H9 (cell line): Measurements from ENCODE around the gene PAK6. TPM values are rescaled to one million over a fixed set of nuclear protein-coding genes. Genes with fewer than 3 reads are reported as not detected.

ENCODE experiments used
- DNase-seq: peaks from one replicate; pipeline ENCODE4 v3.0.0-alpha.2; 2017
- H2AFZ ChIP-seq: one replicate; pipeline ENCODE4 v1.6.1; 2013; ENCODE audit warnings: mild to moderate bottlenecking, low read length, control low read depth, moderate library complexity
- H2AK5ac ChIP-seq: 2 replicates; pipeline ENCODE4 v1.6.1; 2013; ENCODE audit warnings: low read length, control low read depth, mixed read lengths; ENCODE audit not compliant: insufficient read length
- H2BK120ac ChIP-seq: one replicate; pipeline ENCODE4 v1.6.1; 2013; ENCODE audit warnings: low read depth, mild to moderate bottlenecking, low read length, control low read depth, inconsistent platforms; ENCODE audit not compliant: poor library complexity, severe bottlenecking
- H2BK12ac ChIP-seq: 2 replicates; pipeline ENCODE4 v1.6.1; 2013; ENCODE audit warnings: low read length, control low read depth, mixed read lengths, low read depth; ENCODE audit not compliant: insufficient read length
- H2BK15ac ChIP-seq: 2 replicates; pipeline ENCODE4 v1.6.1; 2013; ENCODE audit warnings: low read depth, low read length, control low read depth
- H2BK20ac ChIP-seq: one replicate; pipeline ENCODE4 v1.6.1; 2013; ENCODE audit warnings: low read depth, mild to moderate bottlenecking, low read length, control low read depth, inconsistent platforms; ENCODE audit not compliant: poor library complexity, severe bottlenecking
- H2BK5ac ChIP-seq: 2 replicates; pipeline ENCODE4 v1.6.1; 2013; ENCODE audit warnings: low read length, control low read depth, mixed read lengths; ENCODE audit not compliant: insufficient read length
- H3K14ac ChIP-seq: 2 replicates; pipeline ENCODE4 v1.6.1; 2013; ENCODE audit warnings: low read length, control low read depth; ENCODE audit not compliant: insufficient read depth
- H3K18ac ChIP-seq: 2 replicates; pipeline ENCODE4 v1.6.1; 2013; ENCODE audit warnings: low read depth, mild to moderate bottlenecking, mixed read lengths, low read length, control low read depth; ENCODE audit not compliant: insufficient read length
- H3K23ac ChIP-seq: 2 replicates; pipeline ENCODE4 v1.6.1; 2013; ENCODE audit warnings: low read length, control low read depth, mixed read lengths, low read depth; ENCODE audit not compliant: insufficient read length
- H3K23me2 ChIP-seq: 2 replicates; pipeline ENCODE4 v1.6.1; 2013; ENCODE audit warnings: low read depth, mild to moderate bottlenecking, mixed read lengths, low read length, control low read depth; ENCODE audit not compliant: insufficient read length, poor library complexity, severe bottlenecking
- H3K27ac ChIP-seq: 2 replicates; pipeline ENCODE4 v1.5.1; 2013; ENCODE audit warnings: low read length, control low read depth, mixed read lengths, low read depth; ENCODE audit not compliant: insufficient read length
- H3K27me3 ChIP-seq: 2 replicates; pipeline ENCODE4 v1.6.1; 2013; ENCODE audit warnings: low read length, control low read depth, inconsistent platforms; ENCODE audit not compliant: insufficient read depth
- H3K4ac ChIP-seq: 2 replicates; pipeline ENCODE4 v1.6.1; 2013; ENCODE audit warnings: low read depth, mild to moderate bottlenecking, control low read depth, inconsistent platforms, low read length, moderate library complexity
- H3K4me1 ChIP-seq: 2 replicates; pipeline ENCODE4 v1.6.1; 2013; ENCODE audit warnings: low read length, control low read depth, inconsistent platforms; ENCODE audit not compliant: insufficient read depth
- H3K4me2 ChIP-seq: 2 replicates; pipeline ENCODE4 v1.6.1; 2013; ENCODE audit warnings: low read length, control low read depth, mixed read lengths; ENCODE audit not compliant: insufficient read length, insufficient read depth
- H3K56ac ChIP-seq: 2 replicates; pipeline ENCODE4 v1.6.1; 2013; ENCODE audit warnings: low read depth, mild to moderate bottlenecking, mixed read lengths, low read length, control low read depth; ENCODE audit not compliant: insufficient read length
- H3K79me1 ChIP-seq: 2 replicates; pipeline ENCODE4 v1.6.1; 2013; ENCODE audit warnings: low read depth, mild to moderate bottlenecking, moderate library complexity, low read length, control low read depth, inconsistent platforms; ENCODE audit not compliant: insufficient read depth, poor library complexity, severe bottlenecking
- H3K79me2 ChIP-seq: 2 replicates; pipeline ENCODE4 v1.6.1; 2013; ENCODE audit warnings: low read length, control low read depth, inconsistent platforms; ENCODE audit not compliant: insufficient read depth
- H3K9ac ChIP-seq: 2 replicates; pipeline ENCODE4 v1.6.1; 2013; ENCODE audit warnings: low read length, control low read depth, mixed read lengths; ENCODE audit not compliant: insufficient read length; ENCODE audit errors: extremely low read depth
- H3K9me3 ChIP-seq: one replicate; pipeline ENCODE4 v1.6.1; 2013; ENCODE audit warnings: low read depth, low read length, inconsistent platforms; ENCODE audit not compliant: control insufficient read depth
- H3T11ph ChIP-seq: one replicate; pipeline ENCODE4 v1.6.1; 2013; ENCODE audit warnings: mild to moderate bottlenecking, low read length, control low read depth, inconsistent platforms
- H4K20me1 ChIP-seq: one replicate; pipeline ENCODE4 v1.6.1; 2013; ENCODE audit not compliant: control insufficient read depth, insufficient read length, insufficient read depth
- H4K5ac ChIP-seq: 2 replicates; pipeline ENCODE4 v1.6.1; 2013; ENCODE audit warnings: low read depth, mild to moderate bottlenecking, mixed read lengths, low read length, control low read depth; ENCODE audit not compliant: insufficient read length
- H4K8ac ChIP-seq: replicated peaks from 2 replicates; pipeline ENCODE4 v1.6.1; 2013; ENCODE audit warnings: low read length, control low read depth, mixed read lengths, low read depth; ENCODE audit not compliant: insufficient read length
- H4K91ac ChIP-seq: 2 replicates; pipeline ENCODE4 v1.6.1; 2013; ENCODE audit warnings: low read depth, mild to moderate bottlenecking, moderate library complexity, mixed read lengths, low read length, control low read depth; ENCODE audit not compliant: insufficient read length
- H3K27ac Mint-ChIP-seq, 3 experiments: 2 replicates in 2 of 3; 3 replicates in 1 of 3; pipeline ENCODE4 v1.8.0; 2020 to 2021; ENCODE audit warnings: mixed read lengths in 3 of 3, mild to moderate bottlenecking in 1 of 3, moderate library complexity in 1 of 3
- H3K27me3 Mint-ChIP-seq: 2 replicates; pipeline ENCODE4 v1.8.0; 2021; ENCODE audit warnings: low read depth, mild to moderate bottlenecking, moderate library complexity, mixed read lengths
- H3K36me3 Mint-ChIP-seq, 3 experiments: 2 replicates in 2 of 3; 3 replicates in 1 of 3; pipeline ENCODE4 v1.8.0; 2020 to 2021; ENCODE audit warnings: low read depth in 3 of 3, mixed read lengths in 3 of 3; ENCODE audit not compliant: insufficient read depth in 1 of 3
- H3K4me1 Mint-ChIP-seq, 2 experiments: 2 replicates each; pipeline ENCODE4 v1.8.0; 2020; ENCODE audit warnings: mixed read lengths in 2 of 2
- H3K4me3 Mint-ChIP-seq, 2 experiments: 2 replicates in 1 of 2; 3 replicates in 1 of 2; pipeline ENCODE4 v1.8.0; 2020 to 2021; ENCODE audit warnings: mild to moderate bottlenecking in 2 of 2, mixed read lengths in 2 of 2, moderate library complexity in 1 of 2
- H3K9me3 Mint-ChIP-seq, 2 experiments: 2 replicates in 1 of 2; 3 replicates in 1 of 2; pipeline ENCODE4 v1.8.0; 2020; ENCODE audit warnings: mild to moderate bottlenecking in 2 of 2, mixed read lengths in 2 of 2, moderate library complexity in 1 of 2
- WGBS: extraction: QIAGEN DNeasy Blood & Tissue Kit; methylation state at CpG from one replicate; pipeline ENCODE4 v1.1.7; 2013; ENCODE audit warnings: missing lambda C conversion rate, low lambda C conversion rate, mixed read lengths; ENCODE audit not compliant: insufficient read length; ENCODE audit errors: extremely low coverage; 5-methylcytosine and 5-hydroxymethylcytosine counted together
- total RNA-seq: library from RNA; stranded (reverse); gene quantifications from 2 replicates; pipeline ENCODE4 v1.2.1, GENCODE V29; 2021
- TF ChIP-seq, protein P1 (sequence below): fragments of 200-600 bp; sonication (generic); conservative IDR thresholded peaks from 3 replicates; pipeline ENCODE4 v1.8.0; 2021; ENCODE audit warnings: antibody characterized with exemption, mild to moderate bottlenecking

Gene PAK6
- total RNA-seq, 1 experiment from 2014 or later: 7.4 TPM

DNA sequence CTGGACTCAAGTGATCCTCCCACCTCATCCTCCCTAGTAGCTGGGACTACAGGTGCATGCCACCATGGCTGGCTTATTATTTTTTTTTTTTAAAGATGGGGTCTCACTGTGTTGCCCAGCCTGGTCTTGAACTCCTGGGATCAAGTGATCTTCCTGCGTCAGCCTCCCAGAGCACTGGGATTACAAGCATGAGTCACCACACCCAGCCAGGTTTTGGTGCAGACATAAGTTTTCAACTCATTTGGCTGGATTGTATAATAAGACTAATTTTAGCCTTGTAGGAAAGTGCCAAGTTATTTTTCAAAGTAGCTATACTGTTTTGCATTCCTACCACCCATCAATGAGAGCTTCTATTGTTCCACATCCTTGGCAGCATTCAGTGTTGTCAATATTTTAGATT is 45.9 kb upstream of the PAK6 start:
- H3K27me3 ChIP-seq: no peaks in the 10 kb centered on the region
- H2BK5ac ChIP-seq: no peak overlapping the region
- no peak overlapping the region for H3K56ac ChIP-seq
- H3K18ac ChIP-seq: no peak overlapping the region
- H4K91ac ChIP-seq: no peak overlapping the region
- no peak overlapping the region for H4K8ac ChIP-seq
- TF ChIP-seq, protein P1, sequence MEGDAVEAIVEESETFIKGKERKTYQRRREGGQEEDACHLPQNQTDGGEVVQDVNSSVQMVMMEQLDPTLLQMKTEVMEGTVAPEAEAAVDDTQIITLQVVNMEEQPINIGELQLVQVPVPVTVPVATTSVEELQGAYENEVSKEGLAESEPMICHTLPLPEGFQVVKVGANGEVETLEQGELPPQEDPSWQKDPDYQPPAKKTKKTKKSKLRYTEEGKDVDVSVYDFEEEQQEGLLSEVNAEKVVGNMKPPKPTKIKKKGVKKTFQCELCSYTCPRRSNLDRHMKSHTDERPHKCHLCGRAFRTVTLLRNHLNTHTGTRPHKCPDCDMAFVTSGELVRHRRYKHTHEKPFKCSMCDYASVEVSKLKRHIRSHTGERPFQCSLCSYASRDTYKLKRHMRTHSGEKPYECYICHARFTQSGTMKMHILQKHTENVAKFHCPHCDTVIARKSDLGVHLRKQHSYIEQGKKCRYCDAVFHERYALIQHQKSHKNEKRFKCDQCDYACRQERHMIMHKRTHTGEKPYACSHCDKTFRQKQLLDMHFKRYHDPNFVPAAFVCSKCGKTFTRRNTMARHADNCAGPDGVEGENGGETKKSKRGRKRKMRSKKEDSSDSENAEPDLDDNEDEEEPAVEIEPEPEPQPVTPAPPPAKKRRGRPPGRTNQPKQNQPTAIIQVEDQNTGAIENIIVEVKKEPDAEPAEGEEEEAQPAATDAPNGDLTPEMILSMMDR: no peak
- no CpG with 5 or more reads among the region's 1 CpG for WGBS
- no peak overlapping the region for H2BK120ac ChIP-seq
- H3K23me2 ChIP-seq: no peaks in the 10 kb centered on the region
- H3K4me1 Mint-ChIP-seq: no peaks in the 10 kb centered on the region
- H3K27ac ChIP-seq: no peak overlapping the region
- no peak overlapping the region for H3K4ac ChIP-seq
- peaks cover 46 to 88% (median 86%) of the 10 kb centered on the region in 3 experiments for H3K36me3 Mint-ChIP-seq
- H3K4me2 ChIP-seq: no peak overlapping the region
- H4K5ac ChIP-seq: no peak overlapping the region
- H3K4me1 ChIP-seq: no peaks in the 10 kb centered on the region
- no peak overlapping the region for H3K9ac ChIP-seq
- H3K27me3 Mint-ChIP-seq: no peaks in the 10 kb centered on the region
- no peak overlapping the region for H2AK5ac ChIP-seq
- no peaks in the 10 kb centered on the region for H4K20me1 ChIP-seq
- H3K14ac ChIP-seq: no peak overlapping the region
- no peak overlapping the region for H3K23ac ChIP-seq
- H2BK15ac ChIP-seq: no peak overlapping the region
- no peak overlapping the region for H2BK20ac ChIP-seq
- H3K4me3 Mint-ChIP-seq: no peak overlapping the region
- H3K27ac Mint-ChIP-seq: no peak overlapping the region
- no peak overlapping the region for H2BK12ac ChIP-seq
- DNase-seq: no peak
- H3K9me3 Mint-ChIP-seq: no peaks in the 10 kb centered on the region
- no peak overlapping the region for H3T11ph ChIP-seq
- H3K9me3 ChIP-seq: no peaks in the 10 kb centered on the region
- peaks cover 8% of the 10 kb centered on the region for H3K79me1 ChIP-seq
- H2AFZ ChIP-seq: no peak overlapping the region
- no peaks in the 10 kb centered on the region for H3K79me2 ChIP-seq
